RWPE1 (cell line): ENCODE measurements around the gene NOTCH3.
A peak's percentile ranks its signal among the peaks of the same experiment; 100 is the strongest.

Source experiments
- CTCF ChIA-PET: fragments of 350-600 bp; sonication (Branson Sonifier 250); formaldehyde crosslinking; extraction: SDS; loops from one replicate; lab custom pipeline; 2021; lab: Yijun Ruan, JAX
- POLR2A ChIA-PET: fragments of 400-600 bp; formaldehyde crosslinking; extraction: SDS; loops from one replicate; lab custom pipeline; 2020; ENCODE audit warnings: antibody characterized with exemption; ENCODE audit not compliant: low non-redundant PET; lab: Yijun Ruan, JAX
- DNase-seq: peaks from one replicate; pipeline ENCODE4 v3.0.0; 2012; ENCODE audit warnings: low spot score
- H3K27ac ChIP-seq: fragments of 450-650 bp; 2 replicates; pipeline ENCODE4 v1.5.1; 2017
- CTCF ChIP-seq: fragments of 450-650 bp; conservative IDR thresholded peaks from 2 replicates; pipeline ENCODE4 v1.5.1; 2017; ENCODE audit warnings: low read depth, mild to moderate bottlenecking

NOTCH3 gene

GRCh38 chr19:15118248-15118647, 82.5 kb downstream of the NOTCH3 start:
- POLR2A ChIA-PET, result no interaction called here
- peak overlapping the region; percentile 57 for H3K27ac ChIP-seq
- no peak for DNase-seq
- no peak for TF ChIP-seq CTCF
- CTCF ChIA-PET, result interaction anchor here (0.7 kb wide), 1 partner anchor 510 kb away, joined by 3 read pairs; no protein-coding TSS in a partner anchor

- CTCF ChIA-PET, result no interaction called here
- H3K27ac ChIP-seq, result peak overlapping the region; percentile 57
- no peak for DNase-seq
- TF ChIP-seq CTCF, result no peak
- POLR2A ChIA-PET, result no interaction called here
These were observed 83.9 kb downstream of the NOTCH3 start for GRCh38 chr19:15116856-15117255.

- H3K27ac ChIP-seq, result peak overlapping the region; percentile 57
- ChIA-PET POLR2A (no interaction called here), CTCF (no interaction called here)
- no peak for TF ChIP-seq CTCF
- no peak for DNase-seq
These were observed 84.8 kb downstream of the NOTCH3 start for GRCh38 chr19:15115762-15116615.

GRCh38 chr19:15115080-15115479, 85.7 kb downstream of the NOTCH3 start:
- H3K27ac ChIP-seq, result peak overlapping the region; percentile 57
- no peak for TF ChIP-seq CTCF
- no peak for DNase-seq
- CTCF ChIA-PET, result no interaction called here
- POLR2A ChIA-PET, result no interaction called here

GRCh38 chr19:15114153-15114540, 86.6 kb downstream of the NOTCH3 start:
- CTCF ChIA-PET, result interaction anchor here (0.6 kb wide), 1 partner anchor 1438 kb away, joined by 6 read pairs; no protein-coding TSS in a partner anchor

More at GRCh38 chr19:15114153-15114540, 86.6 kb downstream of the NOTCH3 start:
- peak overlapping the region; percentile 57 for H3K27ac ChIP-seq
- no peak for TF ChIP-seq CTCF
- DNase-seq, result no peak
- POLR2A ChIA-PET, result no interaction called here
